ENCODE measurements around the gene LRRC36.
A peak's percentile ranks its signal among the peaks of the same experiment; 100 is the strongest.

The LRRC36 gene

GRCh38 chr16:67415872-67416793 is 89.5 kb downstream of the LRRC36 start, which contains the start of gene ZDHHC1:
Gene ZDHHC1 (minus strand): TSS chr16:67416477. CDS start chr16:67407775, 8,702 bp downstream.
- peak within 1 kb of the TSS; percentile 83 for H3K4me3 ChIP-seq (ENCODE audit: low read depth, low read length)
- H3K27ac ChIP-seq (ENCODE audit: low read depth, low read length) = peak within 1 kb of the TSS; percentile 65
- peak within 1 kb of the TSS; percentile 96 for H2AFZ ChIP-seq (ENCODE audit: low read length, unreplicated experiment)
- no peaks in the 10 kb centered on the region for H3K36me3 ChIP-seq (ENCODE audit: insufficient read depth, low read length)
- peaks cover 8% of the 10 kb centered on the region for H3K79me2 ChIP-seq (ENCODE audit: control insufficient read depth, insufficient read depth, low read length, unreplicated experiment)
- no peaks in the 10 kb centered on the region for H3K27me3 ChIP-seq (ENCODE audit: insufficient read depth, low read length)
- H3K4me1 ChIP-seq (ENCODE audit: control insufficient read depth, insufficient read depth, low read length, unreplicated experiment) = peaks cover 4% of the 10 kb centered on the region

- peaks cover 4% of the 10 kb centered on the region for H3K4me1 ChIP-seq (ENCODE audit: control insufficient read depth, insufficient read depth, low read length, unreplicated experiment)
- H3K4me3 ChIP-seq (ENCODE audit: low read depth, low read length) = no peak overlapping the region
- H3K36me3 ChIP-seq (ENCODE audit: insufficient read depth, low read length) = no peaks in the 10 kb centered on the region
- no peak overlapping the region for H3K27ac ChIP-seq (ENCODE audit: low read depth, low read length)
- no peaks in the 10 kb centered on the region for H3K27me3 ChIP-seq (ENCODE audit: insufficient read depth, low read length)
- H3K79me2 ChIP-seq (ENCODE audit: control insufficient read depth, insufficient read depth, low read length, unreplicated experiment) = peaks cover 8% of the 10 kb centered on the region
- H2AFZ ChIP-seq (ENCODE audit: low read length, unreplicated experiment) = no peak overlapping the region
Observed at GRCh38 chr16:67417333-67418061, 90.9 kb downstream of the LRRC36 start.

DNA sequence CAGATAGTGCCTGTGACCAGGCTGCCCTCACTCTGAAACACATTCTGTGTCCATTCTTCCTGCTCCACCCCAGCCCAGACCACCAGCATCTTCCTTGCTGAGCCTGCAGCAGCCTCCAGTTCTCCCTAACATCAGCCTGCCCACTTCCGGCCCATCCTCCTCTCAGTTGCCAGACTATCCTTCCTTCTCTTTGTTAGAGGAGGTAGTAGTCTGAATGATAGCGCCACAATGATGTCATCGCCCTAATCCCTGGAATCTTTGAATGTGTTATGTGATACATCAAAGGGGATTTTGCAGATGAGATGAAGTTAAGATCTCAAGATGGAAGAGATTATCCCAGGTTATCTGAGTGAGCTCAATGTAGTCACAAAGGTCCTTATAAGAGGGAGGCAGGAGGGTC is 92.9 kb downstream of the LRRC36 start:
- Histone ChIP-seq H3K27me3 (ENCODE audit: insufficient read depth, low read length) (no peaks in the 10 kb centered on the region), H3K4me1 (ENCODE audit: control insufficient read depth, insufficient read depth, low read length, unreplicated experiment) (no peaks in the 10 kb centered on the region), H3K27ac (ENCODE audit: low read depth, low read length) (no peak overlapping the region), H2AFZ (ENCODE audit: low read length, unreplicated experiment) (no peak overlapping the region), H3K4me3 (ENCODE audit: low read depth, low read length) (no peak overlapping the region), H3K36me3 (ENCODE audit: insufficient read depth, low read length) (no peaks in the 10 kb centered on the region), H3K79me2 (ENCODE audit: control insufficient read depth, insufficient read depth, low read length, unreplicated experiment) (peaks cover 5% of the 10 kb centered on the region)

DNA sequence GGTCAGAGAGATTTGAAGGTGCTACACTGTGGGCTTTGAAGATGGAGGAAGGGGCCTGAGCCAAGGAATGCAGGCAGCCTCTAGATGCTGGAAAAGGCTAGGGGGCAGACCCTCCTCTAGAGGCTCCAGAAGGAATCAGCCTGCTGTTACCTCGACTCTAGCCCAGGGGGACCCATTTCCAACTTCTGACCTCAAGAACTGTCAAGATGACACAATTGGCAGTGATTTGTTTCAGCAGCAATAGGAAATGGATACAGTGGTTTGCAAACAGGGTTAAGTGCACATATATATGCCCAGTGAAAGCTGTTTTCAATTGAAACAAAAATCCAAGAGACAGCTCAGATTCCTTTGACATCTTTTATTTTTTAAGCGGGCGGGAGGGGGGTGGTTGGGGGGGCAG is 93.3 kb downstream of the LRRC36 start:
- Histone ChIP-seq H3K4me3 (ENCODE audit: low read depth, low read length) (no peak overlapping the region), H2AFZ (ENCODE audit: low read length, unreplicated experiment) (no peak overlapping the region), H3K36me3 (ENCODE audit: insufficient read depth, low read length) (no peaks in the 10 kb centered on the region), H3K4me1 (ENCODE audit: control insufficient read depth, insufficient read depth, low read length, unreplicated experiment) (no peaks in the 10 kb centered on the region), H3K79me2 (ENCODE audit: control insufficient read depth, insufficient read depth, low read length, unreplicated experiment) (peaks cover 4% of the 10 kb centered on the region), H3K27me3 (ENCODE audit: insufficient read depth, low read length) (no peaks in the 10 kb centered on the region), H3K27ac (ENCODE audit: low read depth, low read length) (no peak overlapping the region)

GRCh38 chr16:67421030-67421429 is 94.4 kb downstream of the LRRC36 start:
- no peaks in the 10 kb centered on the region for H3K36me3 ChIP-seq (ENCODE audit: insufficient read depth, low read length)
- H3K27ac ChIP-seq (ENCODE audit: low read depth, low read length) = no peak overlapping the region
- H2AFZ ChIP-seq (ENCODE audit: low read length, unreplicated experiment) = no peak overlapping the region

DNA sequence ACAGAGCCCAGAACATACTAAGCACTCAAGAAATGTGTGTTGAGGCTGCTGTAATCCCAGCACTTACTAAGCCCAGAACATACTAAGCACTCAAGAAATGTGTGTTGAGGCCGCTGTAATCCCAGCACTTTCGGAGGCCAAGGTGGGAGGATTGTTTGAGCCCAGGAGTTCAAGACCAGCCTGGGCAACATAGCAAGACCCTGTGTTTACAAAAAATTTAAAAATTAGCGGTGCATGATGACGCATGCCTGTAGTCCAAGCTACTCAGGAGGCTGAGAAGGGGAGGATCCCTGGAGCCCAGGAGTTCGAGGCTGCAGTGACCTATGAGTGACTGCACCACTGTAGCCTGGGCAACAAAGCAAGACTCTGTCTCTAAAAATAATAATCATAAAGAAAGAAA is 96.4 kb downstream of the LRRC36 start:
- no peaks in the 10 kb centered on the region for H3K4me1 ChIP-seq (ENCODE audit: control insufficient read depth, insufficient read depth, low read length, unreplicated experiment)
- H3K27me3 ChIP-seq (ENCODE audit: insufficient read depth, low read length) = 0 out of 2 replicates have a peak, but pooled peaks cover 9% of the 10 kb centered on the region
- H3K36me3 ChIP-seq (ENCODE audit: insufficient read depth, low read length) = no peaks in the 10 kb centered on the region
- no peak overlapping the region for H3K27ac ChIP-seq (ENCODE audit: low read depth, low read length)
- no peak overlapping the region for H2AFZ ChIP-seq (ENCODE audit: low read length, unreplicated experiment)
- no peaks in the 10 kb centered on the region for H3K79me2 ChIP-seq (ENCODE audit: control insufficient read depth, insufficient read depth, low read length, unreplicated experiment)
- no peak overlapping the region for H3K4me3 ChIP-seq (ENCODE audit: low read depth, low read length)

More at GRCh38 chr16:67421030-67421429, 94.4 kb downstream of the LRRC36 start:
- no peaks in the 10 kb centered on the region for H3K79me2 ChIP-seq (ENCODE audit: control insufficient read depth, insufficient read depth, low read length, unreplicated experiment)
- no peaks in the 10 kb centered on the region for H3K4me1 ChIP-seq (ENCODE audit: control insufficient read depth, insufficient read depth, low read length, unreplicated experiment)
- H3K27me3 ChIP-seq (ENCODE audit: insufficient read depth, low read length) = 0 out of 2 replicates have a peak, but pooled peaks cover 9% of the 10 kb centered on the region
- H3K4me3 ChIP-seq (ENCODE audit: low read depth, low read length) = no peak overlapping the region

DNA sequence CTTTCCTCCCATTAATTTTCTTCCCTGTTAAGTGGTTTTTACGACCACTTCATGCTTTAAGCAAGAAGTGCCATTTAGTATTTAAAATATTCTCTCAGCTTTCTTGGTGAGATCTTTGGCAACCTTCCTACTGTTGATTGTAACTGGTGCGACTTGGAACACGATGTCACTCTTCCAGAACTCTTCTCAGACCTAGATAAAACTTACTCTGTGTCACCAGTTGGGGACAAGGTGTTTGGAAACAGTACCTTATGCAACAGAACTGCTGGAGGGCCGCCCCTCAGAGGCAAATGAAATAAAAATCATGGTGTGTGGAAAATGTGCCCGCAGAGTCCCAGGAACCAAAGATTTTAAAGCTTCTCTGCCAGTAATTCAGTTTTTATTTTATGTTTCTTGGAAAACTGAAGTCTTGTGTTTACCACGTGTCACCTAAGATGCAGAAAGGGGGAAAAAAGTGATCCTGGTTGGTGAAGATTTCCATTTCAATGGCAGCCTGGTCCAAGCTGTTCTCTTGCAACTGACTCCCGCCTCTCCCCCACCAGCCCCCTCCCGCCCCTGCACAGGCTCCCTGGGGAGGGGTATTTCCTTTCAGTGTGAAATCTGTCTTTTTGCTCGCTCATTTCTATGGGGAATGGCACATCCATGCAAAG is 97.1 kb downstream of the LRRC36 start:
- no peaks in the 10 kb centered on the region for H3K79me2 ChIP-seq (ENCODE audit: control insufficient read depth, insufficient read depth, low read length, unreplicated experiment)
- peaks cover 9% of the 10 kb centered on the region; the same call in 1 of the 2 replicates for H3K27me3 ChIP-seq (ENCODE audit: insufficient read depth, low read length)
- no peak overlapping the region for H3K4me3 ChIP-seq (ENCODE audit: low read depth, low read length)
- H3K27ac ChIP-seq (ENCODE audit: low read depth, low read length) = no peak overlapping the region
- no peaks in the 10 kb centered on the region for H3K4me1 ChIP-seq (ENCODE audit: control insufficient read depth, insufficient read depth, low read length, unreplicated experiment)
- no peak overlapping the region for H2AFZ ChIP-seq (ENCODE audit: low read length, unreplicated experiment)
- H3K36me3 ChIP-seq (ENCODE audit: insufficient read depth, low read length) = no peaks in the 10 kb centered on the region

GRCh38 chr16:67424261-67424615 is 97.6 kb downstream of the LRRC36 start:
- Histone ChIP-seq H3K4me1 (ENCODE audit: control insufficient read depth, insufficient read depth, low read length, unreplicated experiment) (no peaks in the 10 kb centered on the region), H2AFZ (ENCODE audit: low read length, unreplicated experiment) (no peak overlapping the region), H3K79me2 (ENCODE audit: control insufficient read depth, insufficient read depth, low read length, unreplicated experiment) (no peaks in the 10 kb centered on the region), H3K27ac (ENCODE audit: low read depth, low read length) (no peak overlapping the region), H3K27me3 (ENCODE audit: insufficient read depth, low read length) (peaks cover 13% of the 10 kb centered on the region), H3K36me3 (ENCODE audit: insufficient read depth, low read length) (no peaks in the 10 kb centered on the region), H3K4me3 (ENCODE audit: low read depth, low read length) (no peak overlapping the region)

- Histone ChIP-seq H3K4me1 (ENCODE audit: control insufficient read depth, insufficient read depth, low read length, unreplicated experiment) (no peaks in the 10 kb centered on the region), H3K27me3 (ENCODE audit: insufficient read depth, low read length) (peaks cover 22% of the 10 kb centered on the region), H3K27ac (ENCODE audit: low read depth, low read length) (no peak overlapping the region)
Observed at GRCh38 chr16:67425061-67425460, 98.4 kb downstream of the LRRC36 start.

DNA sequence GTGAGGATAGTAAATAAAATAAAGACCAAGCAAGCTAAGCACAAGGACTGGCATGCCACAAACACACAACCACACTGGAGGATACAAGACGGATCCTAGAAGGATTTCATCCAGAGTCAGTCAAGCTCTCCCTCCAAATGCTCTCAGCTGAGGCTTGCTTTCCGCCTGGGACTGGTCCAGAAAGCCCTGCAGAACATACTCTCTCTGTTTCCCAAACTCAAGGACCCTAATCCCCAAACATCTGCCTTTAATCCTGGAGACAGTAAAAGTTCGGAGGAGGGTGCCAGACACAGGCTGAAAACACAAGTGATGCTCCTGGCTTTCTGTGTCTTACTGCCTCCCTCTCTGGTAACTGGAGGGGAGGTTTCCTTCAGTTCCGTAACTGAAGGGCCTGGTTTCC is 99.0 kb downstream of the LRRC36 start:
- no peak overlapping the region for H3K4me3 ChIP-seq (ENCODE audit: low read depth, low read length)
- no peaks in the 10 kb centered on the region for H3K36me3 ChIP-seq (ENCODE audit: insufficient read depth, low read length)
- H3K27ac ChIP-seq (ENCODE audit: low read depth, low read length) = no peak overlapping the region
- no peaks in the 10 kb centered on the region for H3K4me1 ChIP-seq (ENCODE audit: control insufficient read depth, insufficient read depth, low read length, unreplicated experiment)
- H3K79me2 ChIP-seq (ENCODE audit: control insufficient read depth, insufficient read depth, low read length, unreplicated experiment) = no peaks in the 10 kb centered on the region
- H2AFZ ChIP-seq (ENCODE audit: low read length, unreplicated experiment) = no peak overlapping the region
- H3K27me3 ChIP-seq (ENCODE audit: insufficient read depth, low read length) = peaks cover 27% of the 10 kb centered on the region

More at GRCh38 chr16:67425061-67425460, 98.4 kb downstream of the LRRC36 start:
- Histone ChIP-seq H3K36me3 (ENCODE audit: insufficient read depth, low read length) (no peaks in the 10 kb centered on the region), H3K4me3 (ENCODE audit: low read depth, low read length) (no peak overlapping the region), H3K79me2 (ENCODE audit: control insufficient read depth, insufficient read depth, low read length, unreplicated experiment) (no peaks in the 10 kb centered on the region), H2AFZ (ENCODE audit: low read length, unreplicated experiment) (no peak overlapping the region)
